GM19025 (cell line): Measurements from ENCODE around the gene POR.

Experiments used
- ATAC-seq: cut with Tn5 transposase; IDR thresholded peaks from one replicate; pipeline ENCODE4 v1.9.1; 2021; ENCODE audit warnings: mild to moderate bottlenecking, low read depth, moderate library complexity; ENCODE audit not compliant: unreplicated experiment

POR gene

GRCh38 chr7:75969704-75970498 is 54.9 kb downstream of the POR start:
- no peak for ATAC-seq

GRCh38 chr7:75971309-75971960 is 56.5 kb downstream of the POR start:
- no peak for ATAC-seq

DNA sequence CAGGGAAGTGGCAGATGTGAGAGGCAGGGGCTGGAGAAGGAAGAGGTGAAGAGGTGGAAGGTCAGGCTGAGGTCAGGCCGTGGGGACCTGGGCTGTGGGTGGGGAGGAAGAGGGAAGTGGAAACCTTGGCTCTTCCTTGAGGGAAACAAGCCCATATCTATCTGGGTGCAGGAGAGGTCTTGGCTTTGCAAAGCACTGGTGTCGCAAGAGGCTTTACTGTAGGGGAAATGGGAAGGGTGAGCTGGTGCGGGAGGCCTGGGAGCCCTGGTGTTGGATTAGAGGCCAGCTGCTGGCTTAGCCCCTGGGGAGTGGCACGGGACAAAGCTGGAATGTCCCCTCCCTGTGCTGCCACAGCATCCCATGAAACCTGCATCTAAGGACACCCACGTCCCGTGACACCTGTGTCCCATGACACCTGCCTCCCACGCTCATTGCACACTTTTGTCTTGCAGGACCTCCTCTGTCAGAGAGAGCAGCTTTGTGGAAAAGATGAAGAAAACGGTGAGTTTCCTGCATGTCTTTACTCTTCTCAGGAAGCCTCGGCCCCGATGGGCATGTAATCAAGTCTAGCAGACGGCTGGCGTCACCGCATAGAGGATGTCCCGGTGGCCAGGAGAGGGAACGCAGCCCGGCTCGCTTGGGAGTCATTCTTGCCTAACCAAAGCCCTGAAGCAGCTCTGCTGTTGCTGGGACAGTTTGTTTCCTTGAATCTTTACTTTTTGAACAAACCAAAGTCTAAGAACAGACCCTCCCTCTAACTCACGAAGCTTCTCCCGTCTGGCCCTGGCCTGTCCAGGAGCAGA is 57.2 kb downstream of the POR start:
- ATAC-seq: no peak

DNA sequence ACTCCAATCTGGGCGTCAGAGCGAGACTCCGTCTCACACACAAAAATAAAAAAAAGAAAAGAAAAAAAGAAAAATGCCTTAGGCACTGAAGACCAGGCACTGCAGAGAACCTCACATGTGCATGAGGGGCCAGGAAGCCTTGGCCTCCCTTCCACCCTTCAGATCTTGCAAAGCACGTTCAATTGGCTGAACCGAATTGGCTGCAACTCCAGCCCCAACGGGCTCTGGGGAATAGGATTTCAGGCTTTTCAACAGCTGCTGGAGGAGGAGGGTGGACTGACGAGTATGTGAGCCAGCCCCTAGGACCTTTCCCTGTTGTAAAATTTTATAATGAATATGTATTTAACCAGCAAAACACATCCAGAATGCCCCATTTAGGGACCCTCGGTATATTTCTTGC is 62.8 kb downstream of the POR start:
- ATAC-seq: no peak

GRCh38 chr7:75979759-75980429 is 64.9 kb downstream of the POR start:
- ATAC-seq: no peak

- ATAC-seq: no peak
Observed at GRCh38 chr7:75980430-75981202, 65.7 kb downstream of the POR start.

DNA sequence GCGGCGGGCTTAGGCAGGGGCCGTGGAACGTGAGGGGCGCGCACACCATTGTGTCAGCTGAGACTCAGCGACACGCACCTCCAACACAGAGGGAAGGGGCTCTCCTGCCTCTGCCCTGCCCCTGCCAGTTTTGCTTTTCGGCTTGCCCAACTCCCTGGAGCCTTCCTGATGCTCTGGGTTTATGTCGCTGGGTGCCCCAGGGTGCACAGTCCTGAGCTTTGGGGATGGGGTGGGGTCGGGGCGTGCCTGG is 66.2 kb downstream of the POR start:
- ATAC-seq: no peak

- no peak for ATAC-seq
Observed at GRCh38 chr7:75981453-75982305, 66.7 kb downstream of the POR start.

- no peak for ATAC-seq
Observed at GRCh38 chr7:75982306-75983064, 67.5 kb downstream of the POR start.

GRCh38 chr7:75983471-75984129 is 68.6 kb downstream of the POR start:
- ATAC-seq: no peak

- ATAC-seq: no peak
Observed at GRCh38 chr7:75984130-75985008, 69.4 kb downstream of the POR start.

- ATAC-seq: no peak
Observed at GRCh38 chr7:75985009-75985517, 70.1 kb downstream of the POR start.

GRCh38 chr7:75985518-75986146 is 70.7 kb downstream of the POR start:
- ATAC-seq: no peak

- ATAC-seq: no peak
Observed at GRCh38 chr7:75986147-75986781, 71.3 kb downstream of the POR start.

- ATAC-seq: no peak
Observed at GRCh38 chr7:75987026-75987804, 72.3 kb downstream of the POR start.
